HepG2 (cell line): ENCODE data around the gene NOMO2. TPM values are rescaled to one million over a fixed set of nuclear protein-coding genes. Genes with fewer than 3 reads are reported as not detected.
"Not testable (repeated sequence)": the region's sequence is repeated elsewhere in the genome, so short reads cannot be mapped to it uniquely, and the experiment has no call there.

Experiments used
- ATAC-seq: fragments of 200-7000 bp; cut with Tn5 transposase; 3 replicates; pipeline ENCODE4 v1.9.1; 2020; ENCODE audit warnings: mild to moderate bottlenecking, moderate library complexity
- BruUV-seq: library from RNA; stranded (reverse); fragments of 400-500 nt; replicated peaks from 2 replicates; lab custom pipeline; 2021; lab: Mats Ljungman, UMichigan
- CTCF ChIA-PET: fragments of 300-600 bp; formaldehyde crosslinking; extraction: SDS; loops from one replicate; lab custom pipeline; 2021; ENCODE audit warnings: low total read pairs, inconsistent platforms, low intra/inter-chr PET ratio; lab: Yijun Ruan, JAX
- POLR2A ChIA-PET: fragments of 350-600 bp; sonication (Branson Sonifier 250); formaldehyde crosslinking; loops from one replicate; lab custom pipeline; 2020; ENCODE audit warnings: antibody characterized with exemption, inconsistent platforms; lab: Yijun Ruan, JAX
- DNase-seq: peaks from one replicate; pipeline ENCODE4 v3.0.0-alpha.2; 2015; ENCODE audit warnings: low spot score
- FAIRE-seq: peaks from 3 replicates; lab custom pipeline; 2011; peaks lifted over from hg19 to GRCh38; lab: Jason Lieb, UNC
- H2AFZ ChIP-seq: one replicate; pipeline ENCODE4 v1.6.1; 2011; ENCODE audit warnings: low read length, inconsistent platforms
- H3K27ac ChIP-seq: fragments of 300-600 bp; 3 replicates; pipeline ENCODE4 v1.8.0; 2011; ENCODE audit warnings: mixed run types, mild to moderate bottlenecking, mixed read lengths, low read length, inconsistent platforms; ENCODE audit not compliant: insufficient read depth; ENCODE audit errors: extremely low read length
- H3K27me3 ChIP-seq, 2 experiments: fragments of 200-600 bp in 1 of 2; 2 replicates in 1 of 2; 3 replicates in 1 of 2; pipeline versions ENCODE4 v1.6.0 to v1.8.0; 2011; ENCODE audit warnings: low read length in 2 of 2, mild to moderate bottlenecking in 2 of 2, moderate library complexity in 2 of 2, inconsistent platforms in 1 of 2; ENCODE audit not compliant: insufficient read depth in 2 of 2, control insufficient read depth in 1 of 2
- H3K36me3 ChIP-seq, 2 experiments: fragments of 200-600 bp in 1 of 2; replicated peaks in 1 of 2; 2 replicates in 1 of 2; 3 replicates in 1 of 2; pipeline versions ENCODE4 v1.5.1 to v1.8.0; 2011; ENCODE audit warnings: low read length in 2 of 2, inconsistent platforms in 1 of 2; ENCODE audit not compliant: insufficient read depth in 2 of 2, control insufficient read depth in 1 of 2
- H3K4me1 ChIP-seq: 2 replicates; pipeline ENCODE4 v1.5.1; 2012; ENCODE audit warnings: low read length, inconsistent platforms; ENCODE audit not compliant: insufficient read depth
- H3K4me2 ChIP-seq: 2 replicates; pipeline ENCODE4 v1.6.0; 2011; ENCODE audit warnings: low read depth, low read length, inconsistent platforms
- H3K4me3 ChIP-seq, 3 experiments: fragments of 200-600 bp in 1 of 3; sonication (generic), shearing (Covaris generic) in 1 of 3; replicated peaks in 1 of 3; 2 replicates each; pipeline ENCODE4 v1.5.1; 2011 to 2016; ENCODE audit warnings: low read length in 3 of 3, inconsistent platforms in 2 of 3, low read depth in 2 of 3, mild to moderate bottlenecking in 2 of 3, control low read depth in 1 of 3, mixed read lengths in 1 of 3; ENCODE audit not compliant: insufficient read depth in 1 of 3
- H3K79me2 ChIP-seq: one replicate; pipeline ENCODE4 v1.6.1; 2011; ENCODE audit warnings: low read length, inconsistent platforms; ENCODE audit not compliant: insufficient read depth
- H3K9ac ChIP-seq: 2 replicates; pipeline ENCODE4 v1.6.0; 2011; ENCODE audit warnings: mild to moderate bottlenecking, low read depth, low read length, inconsistent platforms; ENCODE audit not compliant: insufficient read depth
- H3K9me3 ChIP-seq: 2 replicates; pipeline ENCODE4 v1.5.1; 2012; ENCODE audit warnings: mild to moderate bottlenecking, low read length
- H4K20me1 ChIP-seq: 2 replicates; pipeline ENCODE4 v1.6.0; 2011; ENCODE audit warnings: inconsistent platforms, mild to moderate bottlenecking, low read length, moderate library complexity; ENCODE audit not compliant: insufficient read depth
- BCL6 ChIP-seq: IDR thresholded peaks from 2 replicates; pipeline ENCODE4 v1.6.1; 2016; ENCODE audit warnings: missing genetic modification reagents, missing compliant biosample characterization
- FOXO1 ChIP-seq: sonication (generic); formaldehyde crosslinking; IDR thresholded peaks from 2 replicates; pipeline ENCODE4 v1.4.0; 2020; ENCODE audit warnings: missing genetic modification reagents
- FOXP1 ChIP-seq, 2 experiments: fragments of 450-650 bp in 1 of 2; IDR thresholded peaks; 2 replicates each; pipeline ENCODE4 v1.6.1; 2017 to 2018; ENCODE audit warnings: antibody characterized with exemption in 1 of 2
- HDAC2 ChIP-seq: sonication (generic); formaldehyde crosslinking; IDR thresholded peaks from 2 replicates; pipeline ENCODE4 v1.4.0; 2020; ENCODE audit warnings: missing genetic modification reagents
- HNF4A ChIP-seq: sonication (generic); formaldehyde crosslinking; IDR thresholded peaks from 2 replicates; pipeline ENCODE4 v1.4.0; 2020; ENCODE audit warnings: missing genetic modification reagents
- KLF6 ChIP-seq: IDR thresholded peaks from 2 replicates; pipeline ENCODE4 v1.8.0; 2016; ENCODE audit warnings: missing biosample characterization, missing genetic modification reagents
- KMT2B ChIP-seq: IDR thresholded peaks from 2 replicates; pipeline ENCODE4 v1.6.1; 2016; ENCODE audit warnings: missing genetic modification reagents, missing compliant biosample characterization
- NCOA2 ChIP-seq: sonication (generic); formaldehyde crosslinking; IDR thresholded peaks from 2 replicates; pipeline ENCODE4 v1.8.0; 2022; ENCODE audit warnings: inconsistent platforms
- NR2F6 ChIP-seq, 2 experiments: IDR thresholded peaks; 2 replicates each; pipeline ENCODE4 v1.6.1; 2016; ENCODE audit warnings: antibody characterized with exemption in 1 of 2, mild to moderate bottlenecking in 1 of 2
- ZNF326 ChIP-seq: sonication (generic); formaldehyde crosslinking; IDR thresholded peaks from 2 replicates; pipeline ENCODE4 v1.4.0; 2020; ENCODE audit warnings: missing genetic modification reagents, borderline replicate concordance
- ZNF629 ChIP-seq: sonication (generic); formaldehyde crosslinking; conservative IDR thresholded peaks from 2 replicates; pipeline ENCODE4 v1.5.0; 2020; ENCODE audit warnings: missing genetic modification reagents
- ZNF768 ChIP-seq: sonication (generic); formaldehyde crosslinking; IDR thresholded peaks from 2 replicates; pipeline ENCODE4 v1.4.0; 2020; ENCODE audit warnings: missing genetic modification reagents
- WGBS: methylation state at CpG from one replicate; pipeline ENCODE4 v1.1.6; 2017; ENCODE audit warnings: low lambda C conversion rate; 5-methylcytosine and 5-hydroxymethylcytosine counted together
- in situ Hi-C: cut with HindIII; loops from 2 replicates; pipeline ENCODE4 v1.10.0; 2017; ENCODE audit warnings: low pct_unique_long_range_greater_than_20kb; ENCODE audit not compliant: extremely low pct_ligation_motif_present
- intact Hi-C: fragments of 100-400 bp; cut with micrococcal nuclease; formaldehyde crosslinking; loops from one replicate; pipeline ENCODE4 v1.10.0; 2022; ENCODE audit not compliant: unreplicated experiment
- polyA plus RNA-seq, 8 experiments: library from polyadenylated mRNA; depleted of rRNA in 3 of 8; stranded (reverse) in 7 of 8; unstranded in 1 of 8; fragments of >200 nt; fragmentation: Illumina TruSeq in 4 of 8; extraction: Trizol in 4 of 8; gene quantifications; 2 replicates each; pipeline versions ENCODE4 v1.2.1 to v1.2.3, GENCODE V29; 2011 to 2016; ENCODE audit warnings: low read depth in 4 of 8, missing spikeins in 1 of 8, mixed read lengths in 1 of 8; ENCODE audit not compliant: insufficient read depth in 1 of 8
- total RNA-seq, 5 experiments: library from RNA; depleted of rRNA; stranded (reverse); fragments of >200 nt; fragmentation: Illumina TruSeq; extraction: Trizol; gene quantifications; 2 replicates each; pipeline ENCODE4 v1.2.3, GENCODE V29; 2016; ENCODE audit warnings: low read depth in 1 of 5
- TF ChIP-seq, protein P1 (sequence below): sonication (generic); formaldehyde crosslinking; IDR thresholded peaks from 2 replicates; pipeline ENCODE4 v1.4.0; 2020; ENCODE audit warnings: missing genetic modification reagents
- TF ChIP-seq, protein P2 (sequence below): sonication (generic); formaldehyde crosslinking; IDR thresholded peaks from 2 replicates; pipeline ENCODE4 v1.4.0; 2020; ENCODE audit warnings: missing genetic modification reagents, borderline replicate concordance
- TF ChIP-seq, protein P3 (sequence below): sonication (generic); formaldehyde crosslinking; IDR thresholded peaks from 2 replicates; pipeline ENCODE4 v1.4.0; 2020; ENCODE audit warnings: mild to moderate bottlenecking, missing genetic modification reagents

The NOMO2 gene
- total and polyA plus RNA-seq, 2 of the 13 experiments (the other 11 are each of a cell fraction or from before 2014, with no cell fraction given), result 217 to 372 TPM

DNA sequence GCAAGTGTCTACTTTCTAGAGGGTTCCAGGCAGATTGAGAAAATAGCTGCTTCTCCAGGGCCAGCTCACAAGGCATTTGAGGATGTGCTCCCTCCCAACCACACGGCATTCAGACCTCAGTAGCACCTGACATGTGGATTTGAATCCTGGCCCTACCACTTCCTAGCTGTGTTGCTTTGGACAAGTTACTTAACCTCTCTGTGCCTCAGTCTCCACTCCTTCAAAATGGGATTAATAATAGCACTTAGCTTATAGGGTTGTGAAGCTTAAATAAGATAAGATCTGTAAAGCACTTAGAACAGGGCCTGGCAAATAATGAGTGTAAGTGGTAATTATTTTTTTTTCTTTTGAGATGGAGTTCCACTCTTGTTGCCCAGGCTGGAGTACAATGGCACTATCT is 21.0 kb upstream of the NOMO2 start:
- no peaks in the 10 kb centered on the region for H3K79me2 ChIP-seq
- in situ Hi-C loops (no loop called here), intact Hi-C loops (no loop called here)
- no peak overlapping the region for H2AFZ ChIP-seq
- no peaks in the 10 kb centered on the region for H3K27me3 ChIP-seq
- no peak overlapping the region for H3K27ac ChIP-seq
- WGBS, result 100% methylated on average over 1 of the region's 1 CpG
- ChIA-PET POLR2A (no interaction called here), CTCF (no interaction called here)
- no peak overlapping the region for H3K4me3 ChIP-seq
- no TSS peak for BruUV-seq
- H3K36me3 ChIP-seq, result peaks cover 10 to 20% of the 10 kb centered on the region in 2 experiments
- ATAC-seq, result no peak
- H3K9ac ChIP-seq, result no peak overlapping the region
- no peaks in the 10 kb centered on the region for H3K9me3 ChIP-seq
- no peak for TF ChIP-seq ZNF326 (CRISPR knock-in tag)
- TF ChIP-seq ZNF629, result peak; percentile 29; the same call in 1 of the 2 replicates
- peak; percentile 69; the same call in 1 of the 2 replicates for TF ChIP-seq ZNF768 (CRISPR knock-in tag)
- no peak for FAIRE-seq
- no peak for DNase-seq
- H4K20me1 ChIP-seq, result no peaks in the 10 kb centered on the region
- no peak overlapping the region for H3K4me2 ChIP-seq
- peaks cover 46% of the 10 kb centered on the region for H3K4me1 ChIP-seq

DNA sequence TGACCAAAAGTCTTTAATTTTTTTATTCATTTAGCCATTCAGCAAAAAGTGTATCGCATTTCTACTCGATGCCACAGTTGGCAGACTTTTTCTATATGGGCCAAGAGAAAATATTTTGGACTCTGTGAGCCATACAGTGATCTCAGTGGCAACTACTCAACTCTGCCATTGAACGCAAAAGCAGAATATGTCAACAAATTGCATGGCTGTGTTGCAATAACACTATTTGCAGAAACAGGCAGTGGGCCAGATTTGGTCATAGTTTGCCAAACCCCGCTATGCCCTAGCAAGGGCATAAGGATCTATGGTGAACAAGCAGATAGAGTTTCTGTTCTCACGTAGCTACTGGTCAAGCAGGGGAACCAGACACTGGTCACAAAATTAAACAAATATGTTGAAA is 18.5 kb upstream of the NOMO2 start:
- Histone ChIP-seq H3K4me1 (peaks cover 48% of the 10 kb centered on the region), H3K36me3 (peaks cover 8 to 12% of the 10 kb centered on the region in 2 experiments), H3K27ac (peak overlapping the region; percentile 47)
- BruUV-seq; H3K4me3 ChIP-seq; intact Hi-C loops; H4K20me1 ChIP-seq; H3K9me3 ChIP-seq; in situ Hi-C loops; POLR2A ChIA-PET; CTCF ChIA-PET; H2AFZ ChIP-seq; H3K4me2 ChIP-seq; H3K79me2 ChIP-seq; H3K9ac ChIP-seq; H3K27me3 ChIP-seq; TF ChIP-seq NR2F6, FOXP1 (IDR thresholded peaks at IDR 0.05): not testable (repeated sequence)
- FAIRE-seq (peak; percentile 100), DNase-seq (peak; percentile 79), ATAC-seq (peak; percentile 82)
- WGBS, result 15% methylated on average over 3 of the region's 5 CpGs
- TF ChIP-seq NCOA2 (peak; percentile 38; the same call in 1 of the 2 replicates), KLF6 (CRISPR knock-in tag) (0 out of 2 replicates have a peak, but pooled peaks have one; percentile 22), FOXO1 (peak; percentile 82), NR2F6 (CRISPR knock-in tag; IDR thresholded peaks at IDR 0.05) (0 out of 2 replicates have a peak, but pooled peaks have one; percentile 22), BCL6 (CRISPR knock-in tag) (0 out of 2 replicates have a peak, but pooled peaks have one; percentile 13), KMT2B (CRISPR knock-in tag) (0 out of 2 replicates have a peak, but pooled peaks have one; percentile 25), HNF4A (CRISPR knock-in tag) (peak; percentile 60), HDAC2 (CRISPR knock-in tag) (peak; percentile 59; the same call in 1 of the 2 replicates), FOXP1 (CRISPR knock-in tag; IDR thresholded peaks at IDR 0.05) (peak; percentile 72)
- TF ChIP-seq, protein P1, sequence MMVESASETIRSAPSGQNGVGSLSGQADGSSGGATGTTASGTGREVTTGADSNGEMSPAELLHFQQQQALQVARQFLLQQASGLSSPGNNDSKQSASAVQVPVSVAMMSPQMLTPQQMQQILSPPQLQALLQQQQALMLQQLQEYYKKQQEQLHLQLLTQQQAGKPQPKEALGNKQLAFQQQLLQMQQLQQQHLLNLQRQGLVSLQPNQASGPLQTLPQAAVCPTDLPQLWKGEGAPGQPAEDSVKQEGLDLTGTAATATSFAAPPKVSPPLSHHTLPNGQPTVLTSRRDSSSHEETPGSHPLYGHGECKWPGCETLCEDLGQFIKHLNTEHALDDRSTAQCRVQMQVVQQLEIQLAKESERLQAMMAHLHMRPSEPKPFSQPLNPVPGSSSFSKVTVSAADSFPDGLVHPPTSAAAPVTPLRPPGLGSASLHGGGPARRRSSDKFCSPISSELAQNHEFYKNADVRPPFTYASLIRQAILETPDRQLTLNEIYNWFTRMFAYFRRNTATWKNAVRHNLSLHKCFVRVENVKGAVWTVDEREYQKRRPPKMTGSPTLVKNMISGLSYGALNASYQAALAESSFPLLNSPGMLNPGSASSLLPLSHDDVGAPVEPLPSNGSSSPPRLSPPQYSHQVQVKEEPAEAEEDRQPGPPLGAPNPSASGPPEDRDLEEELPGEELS, result peak; percentile 68
- TF ChIP-seq, protein P2, sequence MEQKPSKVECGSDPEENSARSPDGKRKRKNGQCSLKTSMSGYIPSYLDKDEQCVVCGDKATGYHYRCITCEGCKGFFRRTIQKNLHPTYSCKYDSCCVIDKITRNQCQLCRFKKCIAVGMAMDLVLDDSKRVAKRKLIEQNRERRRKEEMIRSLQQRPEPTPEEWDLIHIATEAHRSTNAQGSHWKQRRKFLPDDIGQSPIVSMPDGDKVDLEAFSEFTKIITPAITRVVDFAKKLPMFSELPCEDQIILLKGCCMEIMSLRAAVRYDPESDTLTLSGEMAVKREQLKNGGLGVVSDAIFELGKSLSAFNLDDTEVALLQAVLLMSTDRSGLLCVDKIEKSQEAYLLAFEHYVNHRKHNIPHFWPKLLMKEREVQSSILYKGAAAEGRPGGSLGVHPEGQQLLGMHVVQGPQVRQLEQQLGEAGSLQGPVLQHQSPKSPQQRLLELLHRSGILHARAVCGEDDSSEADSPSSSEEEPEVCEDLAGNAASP (CRISPR knock-in tag), result peak; percentile 30; the same call in 1 of the 2 replicates
- TF ChIP-seq, protein P3, sequence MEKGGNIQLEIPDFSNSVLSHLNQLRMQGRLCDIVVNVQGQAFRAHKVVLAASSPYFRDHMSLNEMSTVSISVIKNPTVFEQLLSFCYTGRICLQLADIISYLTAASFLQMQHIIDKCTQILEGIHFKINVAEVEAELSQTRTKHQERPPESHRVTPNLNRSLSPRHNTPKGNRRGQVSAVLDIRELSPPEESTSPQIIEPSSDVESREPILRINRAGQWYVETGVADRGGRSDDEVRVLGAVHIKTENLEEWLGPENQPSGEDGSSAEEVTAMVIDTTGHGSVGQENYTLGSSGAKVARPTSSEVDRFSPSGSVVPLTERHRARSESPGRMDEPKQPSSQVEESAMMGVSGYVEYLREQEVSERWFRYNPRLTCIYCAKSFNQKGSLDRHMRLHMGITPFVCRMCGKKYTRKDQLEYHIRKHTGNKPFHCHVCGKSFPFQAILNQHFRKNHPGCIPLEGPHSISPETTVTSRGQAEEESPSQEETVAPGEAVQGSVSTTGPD (CRISPR knock-in tag), result peak; percentile 81; the same call in 1 of the 2 replicates
